ENCODE results near the gene COL13A1.

DNA sequence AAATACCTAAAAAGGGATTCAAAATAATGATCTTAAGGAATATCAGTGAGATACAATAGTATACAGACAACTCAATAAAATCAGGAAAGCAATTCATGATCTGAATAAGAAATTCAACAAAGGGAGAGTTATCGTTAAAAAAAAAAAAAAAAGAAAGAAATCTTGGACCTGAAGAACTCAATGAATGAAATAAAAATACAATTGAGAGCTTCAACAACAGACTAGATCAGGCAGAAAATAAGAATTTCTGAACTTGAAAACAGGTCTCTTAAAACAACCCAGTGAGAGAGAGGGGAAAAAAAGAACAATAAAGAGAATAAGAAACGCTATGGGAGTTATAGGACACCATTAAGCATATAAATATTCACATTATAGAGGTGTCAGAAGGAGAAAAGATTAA, 179.0 kb downstream of the COL13A1 start:
- TF ChIP-seq POLR2A (IDR thresholded peaks at IDR 0.05; ENCODE audit: low read depth, low read length) (no peak), TAF1 (IDR thresholded peaks at IDR 0.05; ENCODE audit: low read depth, low read length) (no peak)
